ENCODE data around the gene FGF14.

FGF14 gene

GRCh38 chr13:102172406-102172805 is 229.4 kb downstream of the FGF14 start:
- no peak overlapping the region for H3K27ac ChIP-seq (ENCODE audit: low read depth, low read length)
- no peak overlapping the region for H3K9ac ChIP-seq (ENCODE audit: low read length in 5 of 5)
- no peaks in the 10 kb centered on the region for H3K36me3 ChIP-seq (ENCODE audit: control insufficient read depth in 5 of 5, insufficient read depth in 5 of 5, low read length in 5 of 5)
- no peaks in the 10 kb centered on the region for H3K9me3 ChIP-seq (ENCODE audit: control insufficient read depth in 5 of 5, low read length in 5 of 5)
- H3K27me3 ChIP-seq (ENCODE audit: control insufficient read depth in 5 of 5, insufficient read depth in 4 of 5, low read length in 5 of 5), result no peaks in the 10 kb centered on the region
- H3K4me1 ChIP-seq (ENCODE audit: control insufficient read depth in 5 of 5, insufficient read depth in 5 of 5, low read length in 5 of 5), result no peaks in the 10 kb centered on the region
- H3K4me3 ChIP-seq (ENCODE audit: low read depth in 1 of 5, low read length in 5 of 5), result no peak overlapping the region

DNA sequence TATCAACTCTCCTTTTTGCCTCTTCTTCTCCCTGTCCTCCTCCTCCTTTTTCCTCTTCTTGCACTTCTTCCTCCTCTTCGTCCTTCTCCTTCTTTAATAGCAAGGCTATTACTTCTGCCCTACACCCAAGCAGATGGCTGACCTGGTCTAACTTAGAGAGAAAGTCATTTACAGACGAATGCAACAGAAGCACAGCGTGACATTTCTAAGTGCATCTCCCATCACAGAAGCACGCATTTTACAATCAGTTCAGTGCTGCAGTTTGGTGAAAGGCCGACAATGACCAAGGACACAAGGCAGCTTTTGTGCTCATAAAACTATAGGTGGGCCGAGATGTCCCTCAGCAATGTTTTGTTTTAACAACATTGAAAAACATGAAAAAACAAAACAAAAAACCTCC is 231.5 kb downstream of the FGF14 start:
- Histone ChIP-seq H3K4me1 (ENCODE audit: control insufficient read depth in 5 of 5, insufficient read depth in 5 of 5, low read length in 5 of 5) (no peaks in the 10 kb centered on the region), H3K9me3 (ENCODE audit: control insufficient read depth in 5 of 5, low read length in 5 of 5) (no peaks in the 10 kb centered on the region), H3K27ac (ENCODE audit: low read depth, low read length) (no peak overlapping the region), H3K36me3 (ENCODE audit: control insufficient read depth in 5 of 5, insufficient read depth in 5 of 5, low read length in 5 of 5) (no peaks in the 10 kb centered on the region), H3K9ac (ENCODE audit: low read length in 5 of 5) (no peak overlapping the region), H3K4me3 (ENCODE audit: low read depth in 1 of 5, low read length in 5 of 5) (no peak overlapping the region), H3K27me3 (ENCODE audit: control insufficient read depth in 5 of 5, insufficient read depth in 4 of 5, low read length in 5 of 5) (no peaks in the 10 kb centered on the region)

- Histone ChIP-seq H3K9ac (ENCODE audit: low read length in 5 of 5) (no peak overlapping the region), H3K27ac (ENCODE audit: low read depth, low read length) (no peak overlapping the region), H3K4me3 (ENCODE audit: low read depth in 1 of 5, low read length in 5 of 5) (no peak overlapping the region), H3K9me3 (ENCODE audit: control insufficient read depth in 5 of 5, low read length in 5 of 5) (no peaks in the 10 kb centered on the region), H3K4me1 (ENCODE audit: control insufficient read depth in 5 of 5, insufficient read depth in 5 of 5, low read length in 5 of 5) (no peaks in the 10 kb centered on the region), H3K27me3 (ENCODE audit: control insufficient read depth in 5 of 5, insufficient read depth in 4 of 5, low read length in 5 of 5) (no peaks in the 10 kb centered on the region), H3K36me3 (ENCODE audit: control insufficient read depth in 5 of 5, insufficient read depth in 5 of 5, low read length in 5 of 5) (no peaks in the 10 kb centered on the region)
Measured at GRCh38 chr13:102169471-102170015, 232.3 kb downstream of the FGF14 start.

DNA sequence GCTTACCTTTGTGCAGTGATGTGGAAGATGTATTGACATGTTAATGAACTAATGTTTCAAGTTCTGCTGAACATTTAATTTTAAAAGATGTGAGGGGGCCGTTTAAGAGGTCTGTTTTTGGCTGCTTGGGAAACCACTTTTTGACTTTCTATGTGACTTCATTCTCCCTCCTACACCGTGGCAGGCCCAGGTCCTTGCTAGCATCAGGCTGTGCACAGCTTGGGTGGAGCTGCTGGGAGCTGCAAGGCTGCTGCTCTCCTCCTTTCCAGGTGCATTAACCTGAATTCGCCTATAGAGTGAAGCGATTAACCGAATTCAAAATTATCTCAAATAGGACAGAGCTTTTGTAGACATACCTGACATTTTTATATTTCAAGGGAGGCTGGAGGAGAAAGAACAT is 249.1 kb downstream of the FGF14 start:
- Histone ChIP-seq H3K27me3 (ENCODE audit: control insufficient read depth in 5 of 5, insufficient read depth in 4 of 5, low read length in 5 of 5) (no peaks in the 10 kb centered on the region), H3K4me1 (ENCODE audit: control insufficient read depth in 5 of 5, insufficient read depth in 5 of 5, low read length in 5 of 5) (no peaks in the 10 kb centered on the region), H3K27ac (ENCODE audit: low read depth, low read length) (no peak overlapping the region), H3K36me3 (ENCODE audit: control insufficient read depth in 5 of 5, insufficient read depth in 5 of 5, low read length in 5 of 5) (no peaks in the 10 kb centered on the region), H3K4me3 (ENCODE audit: low read depth in 1 of 5, low read length in 5 of 5) (no peak overlapping the region), H3K9me3 (ENCODE audit: control insufficient read depth in 5 of 5, low read length in 5 of 5) (no peaks in the 10 kb centered on the region), H3K9ac (ENCODE audit: low read length in 5 of 5) (no peak overlapping the region)

DNA sequence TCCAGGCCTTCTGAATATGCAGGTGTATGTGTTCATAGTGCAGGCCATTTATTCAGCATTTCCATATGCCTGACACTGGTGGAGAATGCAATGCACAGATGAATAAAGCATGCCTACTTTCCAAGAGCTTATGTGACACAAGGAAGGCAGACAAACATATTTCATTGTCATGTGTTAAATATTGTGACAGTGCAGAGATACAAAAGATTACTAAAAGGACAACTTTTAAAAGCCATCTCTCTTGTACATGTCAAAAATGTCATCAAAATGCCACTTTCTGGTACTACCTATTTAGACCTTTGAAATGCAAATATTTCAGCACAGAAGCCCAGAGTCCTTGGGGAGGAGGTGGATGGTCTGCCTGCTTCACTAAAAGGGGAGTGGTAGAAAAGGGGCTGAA is 254.5 kb downstream of the FGF14 start:
- Histone ChIP-seq H3K4me3 (ENCODE audit: low read depth in 1 of 5, low read length in 5 of 5) (no peak overlapping the region), H3K36me3 (ENCODE audit: control insufficient read depth in 5 of 5, insufficient read depth in 5 of 5, low read length in 5 of 5) (no peaks in the 10 kb centered on the region), H3K9ac (ENCODE audit: low read length in 5 of 5) (no peak overlapping the region), H3K27me3 (ENCODE audit: control insufficient read depth in 5 of 5, insufficient read depth in 4 of 5, low read length in 5 of 5) (peaks cover 0 to 6% (median 0%) of the 10 kb centered on the region in 5 donors), H3K4me1 (ENCODE audit: control insufficient read depth in 5 of 5, insufficient read depth in 5 of 5, low read length in 5 of 5) (no peaks in the 10 kb centered on the region), H3K27ac (ENCODE audit: low read depth, low read length) (no peak overlapping the region), H3K9me3 (ENCODE audit: control insufficient read depth in 5 of 5, low read length in 5 of 5) (no peaks in the 10 kb centered on the region)

DNA sequence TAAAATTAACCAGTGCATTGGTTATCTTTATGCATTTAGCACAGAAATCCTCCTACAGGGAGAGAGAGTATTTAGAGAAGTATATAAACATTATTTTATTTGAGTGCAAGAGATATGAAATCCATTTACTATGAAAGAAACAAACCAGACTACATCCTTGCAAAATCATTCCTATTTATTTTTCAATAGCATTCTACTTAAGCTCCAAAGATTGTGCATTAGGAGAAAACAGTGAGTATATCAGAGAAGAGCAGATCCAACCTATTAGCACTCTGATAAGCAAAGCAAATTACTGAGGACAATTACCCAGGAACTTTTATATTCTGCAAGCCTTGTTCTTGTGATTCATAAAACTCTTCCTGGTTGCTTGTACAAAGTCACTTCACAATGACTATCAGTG is 256.1 kb downstream of the FGF14 start:
- Histone ChIP-seq H3K4me1 (ENCODE audit: control insufficient read depth in 5 of 5, insufficient read depth in 5 of 5, low read length in 5 of 5) (peaks cover 0 to 8% (median 0%) of the 10 kb centered on the region in 5 donors), H3K9me3 (ENCODE audit: control insufficient read depth in 5 of 5, low read length in 5 of 5) (no peaks in the 10 kb centered on the region), H3K27me3 (ENCODE audit: control insufficient read depth in 5 of 5, insufficient read depth in 4 of 5, low read length in 5 of 5) (peaks cover 0 to 6% (median 0%) of the 10 kb centered on the region in 5 donors), H3K36me3 (ENCODE audit: control insufficient read depth in 5 of 5, insufficient read depth in 5 of 5, low read length in 5 of 5) (no peaks in the 10 kb centered on the region), H3K4me3 (ENCODE audit: low read depth in 1 of 5, low read length in 5 of 5) (no peak overlapping the region), H3K9ac (ENCODE audit: low read length in 5 of 5) (no peak overlapping the region), H3K27ac (ENCODE audit: low read depth, low read length) (no peak overlapping the region)

GRCh38 chr13:102142473-102142826 is 259.4 kb downstream of the FGF14 start:
- H3K27ac ChIP-seq (ENCODE audit: low read depth, low read length), result no peak overlapping the region
- peaks cover 0 to 9% (median 0%) of the 10 kb centered on the region in 5 donors for H3K27me3 ChIP-seq (ENCODE audit: control insufficient read depth in 5 of 5, insufficient read depth in 4 of 5, low read length in 5 of 5)
- no peak overlapping the region for H3K9ac ChIP-seq (ENCODE audit: low read length in 5 of 5)
- peaks cover 0 to 8% (median 0%) of the 10 kb centered on the region in 5 donors for H3K4me1 ChIP-seq (ENCODE audit: control insufficient read depth in 5 of 5, insufficient read depth in 5 of 5, low read length in 5 of 5)
- H3K36me3 ChIP-seq (ENCODE audit: control insufficient read depth in 5 of 5, insufficient read depth in 5 of 5, low read length in 5 of 5), result no peaks in the 10 kb centered on the region
- no peak overlapping the region for H3K4me3 ChIP-seq (ENCODE audit: low read depth in 1 of 5, low read length in 5 of 5)
- no peaks in the 10 kb centered on the region for H3K9me3 ChIP-seq (ENCODE audit: control insufficient read depth in 5 of 5, low read length in 5 of 5)

DNA sequence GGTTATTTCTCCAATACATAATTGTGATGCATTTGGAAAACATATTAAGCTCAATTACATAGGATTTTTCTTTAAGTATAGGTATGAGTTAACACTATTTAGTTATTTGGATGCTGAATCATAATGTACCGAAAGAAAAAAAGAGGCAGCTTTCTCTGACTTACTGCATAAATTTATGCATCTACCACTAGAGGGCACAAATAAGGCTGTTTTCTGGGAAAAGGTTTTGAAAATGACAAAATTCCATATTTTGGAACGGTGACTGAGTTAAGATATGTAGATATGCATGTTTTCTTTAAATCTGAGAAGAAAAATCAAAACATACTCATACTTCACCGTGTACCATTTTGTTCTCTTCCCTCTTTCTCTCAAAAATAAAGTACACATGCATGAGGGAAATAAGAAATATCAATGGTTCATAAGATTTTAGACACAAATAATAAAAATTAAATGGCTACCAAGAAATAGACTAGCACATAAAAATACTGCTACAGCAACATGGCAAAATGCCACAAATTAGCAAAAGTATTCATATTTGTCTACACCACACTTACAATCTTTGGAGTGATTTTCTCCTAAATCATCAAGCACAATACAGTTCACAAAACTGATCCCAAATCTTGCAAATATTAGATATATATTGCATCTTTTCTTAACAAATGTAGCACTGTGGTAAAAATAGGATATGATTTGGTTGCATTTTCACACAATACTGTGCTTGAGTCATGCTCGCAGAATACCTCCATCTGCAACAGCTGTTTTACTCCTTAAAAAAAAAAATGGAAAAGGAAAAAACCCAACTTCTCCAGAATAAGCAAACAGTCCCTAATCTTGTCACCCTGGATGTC is 260.0 kb downstream of the FGF14 start:
- no peaks in the 10 kb centered on the region for H3K36me3 ChIP-seq (ENCODE audit: control insufficient read depth in 5 of 5, insufficient read depth in 5 of 5, low read length in 5 of 5)
- no peaks in the 10 kb centered on the region for H3K9me3 ChIP-seq (ENCODE audit: control insufficient read depth in 5 of 5, low read length in 5 of 5)
- no peak overlapping the region for H3K4me3 ChIP-seq (ENCODE audit: low read depth in 1 of 5, low read length in 5 of 5)
- peaks cover 0 to 9% (median 0%) of the 10 kb centered on the region in 5 donors for H3K27me3 ChIP-seq (ENCODE audit: control insufficient read depth in 5 of 5, insufficient read depth in 4 of 5, low read length in 5 of 5)
- H3K27ac ChIP-seq (ENCODE audit: low read depth, low read length), result no peak overlapping the region
- H3K4me1 ChIP-seq (ENCODE audit: control insufficient read depth in 5 of 5, insufficient read depth in 5 of 5, low read length in 5 of 5), result peaks cover 0 to 8% (median 0%) of the 10 kb centered on the region in 5 donors
- no peak overlapping the region for H3K9ac ChIP-seq (ENCODE audit: low read length in 5 of 5)

DNA sequence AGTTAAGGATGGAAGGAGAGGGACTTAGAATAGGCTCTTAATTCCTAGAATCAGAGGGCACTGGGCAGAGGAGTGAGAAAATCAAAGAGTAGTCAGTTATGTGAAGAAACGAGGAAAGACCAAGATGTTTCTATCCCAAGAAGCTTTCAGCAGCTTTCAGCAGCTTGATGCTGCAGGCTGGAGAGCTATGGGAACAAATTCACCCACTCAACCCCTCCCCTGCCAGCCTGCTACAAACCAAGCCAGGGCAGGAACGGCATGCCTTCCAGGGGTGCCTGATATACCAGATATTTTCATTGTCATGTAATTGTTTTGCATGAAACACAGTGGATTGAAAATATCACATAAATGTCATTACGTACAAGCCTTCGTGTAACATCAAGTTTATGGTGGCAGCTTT is 262.2 kb downstream of the FGF14 start:
- no peak overlapping the region for H3K4me3 ChIP-seq (ENCODE audit: low read depth in 1 of 5, low read length in 5 of 5)
- H3K27me3 ChIP-seq (ENCODE audit: control insufficient read depth in 5 of 5, insufficient read depth in 4 of 5, low read length in 5 of 5), result peaks cover 0 to 4% (median 0%) of the 10 kb centered on the region in 5 donors
- H3K4me1 ChIP-seq (ENCODE audit: control insufficient read depth in 5 of 5, insufficient read depth in 5 of 5, low read length in 5 of 5), result peaks cover 0 to 8% (median 0%) of the 10 kb centered on the region in 5 donors
- no peaks in the 10 kb centered on the region for H3K9me3 ChIP-seq (ENCODE audit: control insufficient read depth in 5 of 5, low read length in 5 of 5)
- H3K9ac ChIP-seq (ENCODE audit: low read length in 5 of 5), result no peak overlapping the region
- H3K36me3 ChIP-seq (ENCODE audit: control insufficient read depth in 5 of 5, insufficient read depth in 5 of 5, low read length in 5 of 5), result no peaks in the 10 kb centered on the region
- H3K27ac ChIP-seq (ENCODE audit: low read depth, low read length), result no peak overlapping the region

DNA sequence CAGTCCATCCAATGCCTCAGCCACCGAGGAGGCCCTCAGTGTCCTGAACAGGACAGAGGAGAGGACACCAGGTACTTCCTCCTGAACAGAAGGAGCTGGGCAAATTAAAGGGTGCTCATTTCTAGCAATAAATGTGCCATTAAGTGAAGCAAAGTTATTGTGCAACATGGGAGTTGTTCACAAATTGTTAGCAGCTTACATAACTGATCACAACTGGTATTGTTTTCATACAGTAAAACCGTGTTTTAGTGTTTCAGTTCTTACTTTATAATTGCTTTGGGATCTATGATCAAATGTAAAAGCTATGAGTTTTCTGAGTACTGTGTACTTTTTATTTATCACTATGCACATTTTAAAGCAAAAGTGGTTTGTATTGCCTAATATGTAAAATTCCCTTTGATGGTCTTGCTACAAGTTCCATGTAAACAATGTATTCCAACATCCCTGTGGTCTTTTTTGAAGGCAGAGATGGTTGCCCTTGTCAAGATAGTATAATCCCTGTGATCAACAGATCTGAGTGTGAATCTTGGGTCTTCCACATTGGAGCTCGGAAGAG is 263.1 kb downstream of the FGF14 start:
- Histone ChIP-seq H3K27me3 (ENCODE audit: control insufficient read depth in 5 of 5, insufficient read depth in 4 of 5, low read length in 5 of 5) (peaks cover 0 to 4% (median 0%) of the 10 kb centered on the region in 5 donors), H3K4me3 (ENCODE audit: low read depth in 1 of 5, low read length in 5 of 5) (no peak overlapping the region), H3K9me3 (ENCODE audit: control insufficient read depth in 5 of 5, low read length in 5 of 5) (no peaks in the 10 kb centered on the region), H3K27ac (ENCODE audit: low read depth, low read length) (no peak overlapping the region), H3K9ac (ENCODE audit: low read length in 5 of 5) (no peak overlapping the region), H3K36me3 (ENCODE audit: control insufficient read depth in 5 of 5, insufficient read depth in 5 of 5, low read length in 5 of 5) (no peaks in the 10 kb centered on the region), H3K4me1 (ENCODE audit: control insufficient read depth in 5 of 5, insufficient read depth in 5 of 5, low read length in 5 of 5) (peaks cover 0 to 8% (median 0%) of the 10 kb centered on the region in 5 donors)
